DMS 273 treated with DMSO at 0.1 percent for 48 hours (cell line): Measurements from ENCODE around the gene NDUFC2.
"Not testable (repeated sequence)": the region's sequence is repeated elsewhere in the genome, so short reads cannot be mapped to it uniquely, and the experiment has no call there.

ENCODE experiments used
- DNase-seq: peaks from one replicate; lab custom pipeline; 2025; lab: John Stamatoyannopoulos, UW

Gene NDUFC2

GRCh38 chr11:78054971-78055370 lies 24.7 kb downstream of the NDUFC2 start:
- no peak for DNase-seq

- no peak for DNase-seq
These were observed 28.5 kb downstream of the NDUFC2 start for GRCh38 chr11:78050964-78051831.

- no peak for DNase-seq
These were observed 30.3 kb downstream of the NDUFC2 start for GRCh38 chr11:78049348-78049747.

GRCh38 chr11:78048561-78048960 lies 31.1 kb downstream of the NDUFC2 start:
- DNase-seq = peak; percentile 15

- no peak for DNase-seq
These were observed 33.2 kb downstream of the NDUFC2 start for GRCh38 chr11:78046486-78046854.

- no peak for DNase-seq
These were observed 33.7 kb downstream of the NDUFC2 start for GRCh38 chr11:78045851-78046485.

GRCh38 chr11:78044706-78045105 lies 35.0 kb downstream of the NDUFC2 start:
- no peak for DNase-seq

GRCh38 chr11:78041843-78042440 lies 37.7 kb downstream of the NDUFC2 start:
- DNase-seq = no peak

- not testable (repeated sequence) for DNase-seq
These were observed 38.3 kb downstream of the NDUFC2 start for GRCh38 chr11:78041380-78041719.

GRCh38 chr11:78040691-78041379 lies 38.8 kb downstream of the NDUFC2 start:
- DNase-seq = no peak

- DNase-seq = peak; percentile 47
These were observed 39.6 kb downstream of the NDUFC2 start for GRCh38 chr11:78039919-78040671.

- DNase-seq = no peak
These were observed 40.2 kb downstream of the NDUFC2 start for GRCh38 chr11:78039391-78039918.

GRCh38 chr11:78038697-78039313 lies 40.9 kb downstream of the NDUFC2 start:
- DNase-seq = no peak

GRCh38 chr11:78037825-78038620 lies 41.6 kb downstream of the NDUFC2 start:
- no peak for DNase-seq

GRCh38 chr11:78037056-78037455 lies 42.6 kb downstream of the NDUFC2 start:
- DNase-seq = no peak

GRCh38 chr11:78036313-78036712 lies 43.3 kb downstream of the NDUFC2 start:
- no peak for DNase-seq

GRCh38 chr11:78034623-78035022 lies 45.0 kb downstream of the NDUFC2 start:
- no peak for DNase-seq

- no peak for DNase-seq
These were observed 46.6 kb downstream of the NDUFC2 start for GRCh38 chr11:78033040-78033439.

GRCh38 chr11:78032090-78032489 lies 47.6 kb downstream of the NDUFC2 start:
- DNase-seq = peak; percentile 3

GRCh38 chr11:78031629-78032028 lies 48.0 kb downstream of the NDUFC2 start:
- DNase-seq = no peak
